ENCODE data around the gene STRN3.

The STRN3 gene

GRCh38 chr14:30864934-30865333 is 161.2 kb downstream of the STRN3 start:
- DNase-seq: no peak

- DNase-seq: no peak
Measured at GRCh38 chr14:30861200-30861599, 165.0 kb downstream of the STRN3 start.

GRCh38 chr14:30855345-30856037 is 170.7 kb downstream of the STRN3 start:
- DNase-seq: no peak

GRCh38 chr14:30854492-30854891 is 171.7 kb downstream of the STRN3 start:
- DNase-seq: no peak

GRCh38 chr14:30853946-30854345 is 172.2 kb downstream of the STRN3 start:
- no peak for DNase-seq

GRCh38 chr14:30849983-30850382 is 176.2 kb downstream of the STRN3 start:
- no peak for DNase-seq

GRCh38 chr14:30849354-30849753 is 176.8 kb downstream of the STRN3 start:
- no peak for DNase-seq

GRCh38 chr14:30848449-30849240 is 177.5 kb downstream of the STRN3 start:
- DNase-seq: no peak
